Activated T-cell treated with anti-CD3 and anti-CD28 coated beads, Interleukin-2, amount 50 U/mL, for 48 hours (primary cell): ENCODE measurements around the gene TYMP.

Experiments used
- DNase-seq, 2 experiments: peaks; one replicate each; pipeline ENCODE4 v3.0.0-alpha.2; 2020

TYMP gene

GRCh38 chr22:50482107-50483074 lies 47.4 kb downstream of the TYMP start:
- DNase-seq = no peak

- peak; percentile 73 to 79 for DNase-seq
These were observed 48.2 kb downstream of the TYMP start, which contains the start of gene ADM2 for GRCh38 chr22:50481440-50482106. TSS of gene ADM2 (plus strand) at chr22:50481543. CDS start at chr22:50481848, 305 bp downstream.

GRCh38 chr22:50481045-50481439 lies 48.8 kb downstream of the TYMP start:
- no peak for DNase-seq

- DNase-seq = no peak
These were observed 50.1 kb downstream of the TYMP start for GRCh38 chr22:50479721-50480120.

GRCh38 chr22:50477923-50478322 lies 51.9 kb downstream of the TYMP start:
- DNase-seq = no peak

- DNase-seq = no peak
These were observed 52.9 kb downstream of the TYMP start for GRCh38 chr22:50476868-50477267.
